Measurements from ENCODE around the gene CAVIN2.

Gene CAVIN2

GRCh38 chr2:191839918-191840804 is 6.7 kb downstream of the CAVIN2 start:
- DNase-seq (ENCODE audit: low read depth in 2 of 2): no peak

- DNase-seq (ENCODE audit: low read depth in 2 of 2): no peak
Observed at GRCh38 chr2:191838526-191838925, 8.4 kb downstream of the CAVIN2 start.

- DNase-seq (ENCODE audit: low read depth in 2 of 2): no peak
Observed at GRCh38 chr2:191836853-191837769, 9.8 kb downstream of the CAVIN2 start.

GRCh38 chr2:191836471-191836852 is 10.4 kb downstream of the CAVIN2 start:
- no peak for DNase-seq (ENCODE audit: low read depth in 2 of 2)

GRCh38 chr2:191835539-191836350 is 11.1 kb downstream of the CAVIN2 start:
- DNase-seq (ENCODE audit: low read depth in 2 of 2): no peak

- no peak for DNase-seq (ENCODE audit: low read depth in 2 of 2)
Observed at GRCh38 chr2:191835100-191835499, 11.8 kb downstream of the CAVIN2 start.

GRCh38 chr2:191833356-191833755 is 13.5 kb downstream of the CAVIN2 start:
- no peak for DNase-seq (ENCODE audit: low read depth in 2 of 2)

GRCh38 chr2:191832668-191833067 is 14.2 kb downstream of the CAVIN2 start:
- DNase-seq (ENCODE audit: low read depth in 2 of 2): no peak

- DNase-seq (ENCODE audit: low read depth in 2 of 2): no peak
Observed at GRCh38 chr2:191831410-191831994, 15.4 kb downstream of the CAVIN2 start.

GRCh38 chr2:191824398-191824797 is 22.5 kb downstream of the CAVIN2 start:
- no peak for DNase-seq (ENCODE audit: low read depth in 2 of 2)

GRCh38 chr2:191821078-191821477 is 25.8 kb downstream of the CAVIN2 start:
- no peak for DNase-seq (ENCODE audit: low read depth in 2 of 2)

GRCh38 chr2:191818725-191819350 is 28.1 kb downstream of the CAVIN2 start:
- no peak for DNase-seq (ENCODE audit: low read depth in 2 of 2)

GRCh38 chr2:191818133-191818532 is 28.8 kb downstream of the CAVIN2 start:
- no peak for DNase-seq (ENCODE audit: low read depth in 2 of 2)

GRCh38 chr2:191815010-191815409 is 31.9 kb downstream of the CAVIN2 start:
- no peak for DNase-seq (ENCODE audit: low read depth in 2 of 2)

- no peak for DNase-seq (ENCODE audit: low read depth in 2 of 2)
Observed at GRCh38 chr2:191813943-191814342, 32.9 kb downstream of the CAVIN2 start.

- peak; percentile 45 to 51 for DNase-seq (ENCODE audit: low read depth in 2 of 2)
Observed at GRCh38 chr2:191811807-191812602, 34.9 kb downstream of the CAVIN2 start.

- peak in 1 of 2 experiments; percentile 14 for DNase-seq (ENCODE audit: low read depth in 2 of 2)
Observed at GRCh38 chr2:191806396-191806795, 40.5 kb downstream of the CAVIN2 start.

GRCh38 chr2:191804766-191805165 is 42.1 kb downstream of the CAVIN2 start:
- DNase-seq (ENCODE audit: low read depth in 2 of 2): no peak

GRCh38 chr2:191803007-191803406 is 43.9 kb downstream of the CAVIN2 start:
- DNase-seq (ENCODE audit: low read depth in 2 of 2): no peak

GRCh38 chr2:191802180-191802579 is 44.7 kb downstream of the CAVIN2 start:
- DNase-seq (ENCODE audit: low read depth in 2 of 2): no peak
